Testis (tissue), 2 donors: ENCODE results near the gene ALG12.

Experiments
- POLR2A ChIP-seq: fragments of 450-650 bp; IDR thresholded peaks from one replicate; pipeline ENCODE4 v1.6.1; 2017; ENCODE audit warnings: antibody characterized with exemption, mild to moderate bottlenecking, moderate library complexity
- TF ChIP-seq, protein P1 (sequence below), 3 experiments: fragments of 450-650 bp in 2 of 3; fragments of 200-600 bp in 1 of 3; sonication (generic) in 1 of 3; IDR thresholded peaks; one replicate each; pipeline ENCODE4 v1.5.1; 2016 to 2019; ENCODE audit warnings: antibody characterized with exemption in 3 of 3, mild to moderate bottlenecking in 2 of 3, moderate library complexity in 1 of 3

DNA sequence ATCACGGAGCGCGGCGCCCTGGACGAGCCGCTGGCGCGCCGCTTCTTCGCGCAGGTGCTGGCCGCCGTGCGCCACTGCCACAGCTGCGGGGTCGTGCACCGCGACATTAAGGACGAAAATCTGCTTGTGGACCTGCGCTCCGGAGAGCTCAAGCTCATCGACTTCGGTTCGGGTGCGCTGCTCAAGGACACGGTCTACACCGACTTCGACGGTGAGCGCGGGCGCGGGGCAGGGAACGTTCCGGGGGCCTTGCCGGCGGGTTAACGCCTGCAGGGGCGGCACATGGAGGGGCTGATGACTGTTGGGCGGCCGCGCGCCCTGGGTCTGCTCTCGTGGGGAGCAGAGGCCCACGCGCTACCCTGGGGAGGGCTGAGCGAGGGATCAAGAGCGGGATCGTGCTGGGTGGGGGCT is 43.4 kb upstream of the ALG12 start:
- TF ChIP-seq, protein P1, sequence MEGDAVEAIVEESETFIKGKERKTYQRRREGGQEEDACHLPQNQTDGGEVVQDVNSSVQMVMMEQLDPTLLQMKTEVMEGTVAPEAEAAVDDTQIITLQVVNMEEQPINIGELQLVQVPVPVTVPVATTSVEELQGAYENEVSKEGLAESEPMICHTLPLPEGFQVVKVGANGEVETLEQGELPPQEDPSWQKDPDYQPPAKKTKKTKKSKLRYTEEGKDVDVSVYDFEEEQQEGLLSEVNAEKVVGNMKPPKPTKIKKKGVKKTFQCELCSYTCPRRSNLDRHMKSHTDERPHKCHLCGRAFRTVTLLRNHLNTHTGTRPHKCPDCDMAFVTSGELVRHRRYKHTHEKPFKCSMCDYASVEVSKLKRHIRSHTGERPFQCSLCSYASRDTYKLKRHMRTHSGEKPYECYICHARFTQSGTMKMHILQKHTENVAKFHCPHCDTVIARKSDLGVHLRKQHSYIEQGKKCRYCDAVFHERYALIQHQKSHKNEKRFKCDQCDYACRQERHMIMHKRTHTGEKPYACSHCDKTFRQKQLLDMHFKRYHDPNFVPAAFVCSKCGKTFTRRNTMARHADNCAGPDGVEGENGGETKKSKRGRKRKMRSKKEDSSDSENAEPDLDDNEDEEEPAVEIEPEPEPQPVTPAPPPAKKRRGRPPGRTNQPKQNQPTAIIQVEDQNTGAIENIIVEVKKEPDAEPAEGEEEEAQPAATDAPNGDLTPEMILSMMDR (IDR thresholded peaks at IDR 0.05): no peak
- TF ChIP-seq POLR2A: no peak
